Mucosa of stomach (tissue), 1 donor: ENCODE results near the gene COL4A3.
"Not testable (repeated sequence)": the region's sequence is repeated elsewhere in the genome, so short reads cannot be mapped to it uniquely, and the experiment has no call there.

Experiments used
- H3K27me3 ChIP-seq: one replicate; pipeline ENCODE4 v1.7.0; 2013; ENCODE audit warnings: mild to moderate bottlenecking, low read length; ENCODE audit not compliant: control insufficient read depth, insufficient read depth
- H3K36me3 ChIP-seq: one replicate; pipeline ENCODE4 v1.7.0; 2013; ENCODE audit warnings: low read length; ENCODE audit not compliant: control insufficient read depth, insufficient read depth
- H3K4me1 ChIP-seq: one replicate; pipeline ENCODE4 v1.7.0; 2013; ENCODE audit warnings: mild to moderate bottlenecking, low read length; ENCODE audit not compliant: control insufficient read depth, insufficient read depth
- H3K4me3 ChIP-seq: one replicate; pipeline ENCODE4 v1.7.0; 2013; ENCODE audit warnings: low read length
- H3K9ac ChIP-seq: one replicate; pipeline ENCODE4 v1.7.0; 2013; ENCODE audit warnings: mild to moderate bottlenecking, low read length, moderate library complexity
- H3K9me3 ChIP-seq: one replicate; pipeline ENCODE4 v1.7.0; 2013; ENCODE audit warnings: mild to moderate bottlenecking, low read length, moderate library complexity; ENCODE audit not compliant: control insufficient read depth
- donor health status: Pancreatic carcinoma.

COL4A3 gene

GRCh38 chr2:227225641-227226040 lies 61.2 kb downstream of the COL4A3 start:
- not testable (repeated sequence) for H3K36me3 ChIP-seq, H3K27me3 ChIP-seq, H3K4me3 ChIP-seq, H3K9ac ChIP-seq, H3K9me3 ChIP-seq
- H3K4me1 ChIP-seq = peaks cover 11% of the 10 kb centered on the region

DNA sequence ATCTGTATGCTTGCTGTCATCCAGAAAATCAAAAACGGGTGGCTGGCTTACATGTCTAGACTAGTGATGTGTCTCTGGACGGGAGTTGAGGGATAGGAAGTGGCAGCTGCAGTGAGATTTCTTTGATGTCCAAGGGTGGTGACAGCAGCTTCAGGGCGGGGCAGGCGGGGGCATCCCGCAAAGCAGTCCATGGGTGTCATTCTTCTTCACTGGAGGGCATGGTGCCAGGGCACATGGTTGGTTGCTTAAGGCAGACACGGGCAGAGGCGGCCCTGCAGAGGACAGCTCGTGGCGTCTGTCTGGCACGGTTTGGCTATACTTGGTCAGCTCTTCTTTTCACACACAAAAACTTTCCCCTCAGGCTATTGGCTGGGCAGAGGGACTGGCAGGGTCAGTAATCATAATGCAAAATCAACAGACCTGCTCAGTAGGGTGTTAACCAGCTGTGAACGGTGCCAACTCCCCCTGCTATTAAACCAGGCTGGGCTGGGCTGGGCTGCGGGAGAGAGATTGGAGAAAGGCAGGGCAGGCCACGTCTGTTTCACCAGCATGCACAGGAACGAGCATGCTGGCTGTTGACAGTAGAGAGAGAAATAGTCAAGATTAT lies 63.7 kb downstream of the COL4A3 start:
- Histone ChIP-seq H3K36me3 (no peaks in the 10 kb centered on the region), H3K9me3 (no peaks in the 10 kb centered on the region), H3K9ac (no peak overlapping the region), H3K27me3 (no peaks in the 10 kb centered on the region), H3K4me1 (peaks cover 11% of the 10 kb centered on the region), H3K4me3 (no peak overlapping the region)

- Histone ChIP-seq H3K9ac (no peak overlapping the region), H3K36me3 (no peaks in the 10 kb centered on the region), H3K4me1 (peaks cover 11% of the 10 kb centered on the region), H3K4me3 (no peak overlapping the region), H3K9me3 (no peaks in the 10 kb centered on the region), H3K27me3 (no peaks in the 10 kb centered on the region)
These were observed 65.7 kb downstream of the COL4A3 start for GRCh38 chr2:227230151-227230550.

DNA sequence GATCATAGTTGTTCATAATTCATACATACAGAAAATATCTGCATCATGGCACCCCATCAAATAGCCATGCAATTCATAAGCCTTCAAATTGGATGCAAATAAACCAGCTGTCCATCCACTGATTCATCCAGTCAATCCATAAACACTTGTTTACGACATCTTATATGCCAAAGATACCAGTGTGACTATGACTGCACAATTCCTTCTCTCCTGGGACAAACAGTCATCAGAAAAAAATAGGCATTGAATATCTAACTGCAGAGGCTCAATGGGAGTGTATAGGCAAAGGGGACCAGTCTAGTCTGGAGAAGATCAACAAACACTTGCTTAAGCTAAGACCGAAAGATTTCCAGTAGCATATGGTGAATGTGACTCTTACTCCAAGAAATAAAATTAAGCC lies 70.0 kb downstream of the COL4A3 start:
- Histone ChIP-seq H3K9me3 (no peaks in the 10 kb centered on the region), H3K4me1 (no peaks in the 10 kb centered on the region), H3K36me3 (no peaks in the 10 kb centered on the region), H3K27me3 (no peaks in the 10 kb centered on the region), H3K9ac (no peak overlapping the region), H3K4me3 (no peak overlapping the region)

- H3K36me3 ChIP-seq = no peaks in the 10 kb centered on the region
- H3K27me3 ChIP-seq = no peaks in the 10 kb centered on the region
- H3K9me3 ChIP-seq = no peaks in the 10 kb centered on the region
- H3K4me1 ChIP-seq = no peaks in the 10 kb centered on the region
- no peak overlapping the region for H3K9ac ChIP-seq
- H3K4me3 ChIP-seq = no peak overlapping the region
These were observed 73.4 kb downstream of the COL4A3 start for GRCh38 chr2:227237786-227238185.

- H3K4me3 ChIP-seq = no peak overlapping the region
- H3K27me3 ChIP-seq = no peaks in the 10 kb centered on the region
- H3K9me3 ChIP-seq = no peaks in the 10 kb centered on the region
- H3K4me1 ChIP-seq = no peaks in the 10 kb centered on the region
- H3K9ac ChIP-seq = no peak overlapping the region
- H3K36me3 ChIP-seq = no peaks in the 10 kb centered on the region
These were observed 74.1 kb downstream of the COL4A3 start for GRCh38 chr2:227238238-227239237.

GRCh38 chr2:227241005-227241404 lies 76.6 kb downstream of the COL4A3 start:
- Histone ChIP-seq H3K36me3 (no peaks in the 10 kb centered on the region), H3K9me3 (no peaks in the 10 kb centered on the region), H3K4me3 (no peak overlapping the region), H3K27me3 (no peaks in the 10 kb centered on the region), H3K4me1 (no peaks in the 10 kb centered on the region), H3K9ac (no peak overlapping the region)

DNA sequence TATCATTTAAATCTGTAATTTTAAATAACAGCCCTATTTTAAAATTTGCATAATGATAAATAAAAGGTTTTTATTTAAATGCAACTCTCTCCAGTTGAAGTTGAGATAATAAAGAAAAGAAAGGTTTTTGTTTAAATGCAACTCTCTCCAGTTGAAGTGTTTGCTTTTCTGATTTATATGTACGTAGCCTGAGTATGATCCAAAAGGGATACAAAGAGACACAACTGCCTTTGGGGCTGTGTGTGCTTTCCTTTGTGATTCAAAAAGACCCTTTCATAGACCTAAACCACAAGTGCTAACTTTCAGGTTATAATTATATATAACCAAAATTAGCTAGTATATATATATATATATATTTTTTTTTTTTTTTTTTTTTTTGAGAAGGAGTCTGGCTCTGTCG lies 84.5 kb downstream of the COL4A3 start:
- no peaks in the 10 kb centered on the region for H3K9me3 ChIP-seq
- no peaks in the 10 kb centered on the region for H3K27me3 ChIP-seq
- no peak overlapping the region for H3K9ac ChIP-seq
- H3K4me3 ChIP-seq = no peak overlapping the region
- H3K36me3 ChIP-seq = no peaks in the 10 kb centered on the region
- H3K4me1 ChIP-seq = no peaks in the 10 kb centered on the region

- no peak overlapping the region for H3K9ac ChIP-seq
- H3K9me3 ChIP-seq = no peaks in the 10 kb centered on the region
- H3K4me1 ChIP-seq = no peaks in the 10 kb centered on the region
- H3K36me3 ChIP-seq = no peaks in the 10 kb centered on the region
- no peak overlapping the region for H3K4me3 ChIP-seq
- H3K27me3 ChIP-seq = no peaks in the 10 kb centered on the region
These were observed 88.4 kb downstream of the COL4A3 start for GRCh38 chr2:227252831-227253230.

DNA sequence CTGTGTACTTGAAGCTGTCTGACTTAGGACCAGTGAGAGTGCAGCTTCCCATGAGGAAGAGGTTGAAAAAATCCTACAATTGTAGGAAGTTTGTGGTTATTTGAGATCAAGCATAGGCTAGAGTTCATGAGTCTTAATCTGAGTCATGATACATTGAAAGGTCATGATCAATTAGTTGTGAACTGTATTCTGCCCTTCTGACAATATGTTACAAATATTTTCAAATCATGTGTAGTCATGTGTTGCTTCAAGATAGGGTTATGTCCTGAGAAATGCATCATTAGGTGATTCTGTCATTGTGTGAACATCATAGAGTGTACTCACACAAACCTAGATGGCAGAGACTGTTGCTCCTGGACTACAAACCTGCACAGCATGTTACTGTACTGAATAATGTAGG lies 92.2 kb downstream of the COL4A3 start:
- Histone ChIP-seq H3K4me1 (no peaks in the 10 kb centered on the region), H3K4me3 (no peak overlapping the region), H3K27me3 (no peaks in the 10 kb centered on the region), H3K9me3 (no peaks in the 10 kb centered on the region), H3K9ac (no peak overlapping the region), H3K36me3 (no peaks in the 10 kb centered on the region)

DNA sequence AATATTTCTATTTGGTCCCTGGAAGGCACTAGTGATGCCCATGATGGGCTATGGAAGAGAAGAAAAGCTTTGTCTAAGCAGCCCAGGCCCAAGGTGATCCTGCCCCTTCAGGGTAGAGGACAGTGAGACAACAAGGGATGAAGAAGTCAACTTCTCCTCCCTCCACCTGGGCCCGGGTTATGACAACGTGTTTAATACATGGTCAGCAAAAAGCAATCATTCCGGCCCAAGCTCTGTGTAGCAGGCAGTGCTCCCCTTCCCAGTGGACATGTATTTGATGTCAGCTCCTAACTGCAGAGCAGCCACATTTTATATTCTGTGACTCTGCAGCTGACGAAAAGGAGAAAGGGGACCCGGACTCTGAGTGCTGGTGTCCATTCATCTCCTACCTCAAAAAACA lies 93.4 kb downstream of the COL4A3 start:
- Histone ChIP-seq H3K9me3 (no peaks in the 10 kb centered on the region), H3K4me3 (no peak overlapping the region), H3K4me1 (no peaks in the 10 kb centered on the region), H3K36me3 (no peaks in the 10 kb centered on the region), H3K27me3 (no peaks in the 10 kb centered on the region), H3K9ac (no peak overlapping the region)

DNA sequence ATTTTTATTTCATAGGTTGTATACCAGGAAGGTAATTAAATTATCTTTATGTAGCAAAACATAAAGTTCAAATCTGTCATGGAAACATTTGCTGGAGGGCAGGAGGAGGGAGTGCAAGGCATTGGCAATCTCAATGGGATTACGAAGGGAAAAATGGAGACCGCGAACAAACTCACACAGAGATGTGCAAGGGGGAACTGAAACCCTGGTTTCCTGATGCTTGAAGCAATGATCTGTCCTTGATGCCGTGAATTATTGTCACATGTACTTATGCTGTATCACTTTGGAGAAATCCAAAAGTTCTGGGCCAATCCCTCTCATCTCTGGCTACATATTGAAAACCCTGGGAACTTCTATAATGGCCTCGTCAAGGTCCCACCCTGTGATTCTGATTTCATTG lies 95.6 kb downstream of the COL4A3 start:
- no peak overlapping the region for H3K9ac ChIP-seq
- no peaks in the 10 kb centered on the region for H3K27me3 ChIP-seq
- no peaks in the 10 kb centered on the region for H3K36me3 ChIP-seq
- H3K4me3 ChIP-seq = no peak overlapping the region
- no peaks in the 10 kb centered on the region for H3K9me3 ChIP-seq
- no peaks in the 10 kb centered on the region for H3K4me1 ChIP-seq
